Fibroblast of the aortic adventitia (primary cell): ENCODE results near the gene GPC1. TPM values are rescaled to one million over a fixed set of nuclear protein-coding genes. Genes with fewer than 3 reads are reported as not detected.

Source experiments
- DNase-seq: peaks from one replicate; pipeline ENCODE4 v3.0.0-alpha.2; 2010; ENCODE audit warnings: low read depth
- H3K4me3 ChIP-seq: 2 replicates; pipeline ENCODE4 v1.5.1; 2011; ENCODE audit warnings: low read depth, mild to moderate bottlenecking, control low read depth, low read length, moderate library complexity
- CTCF ChIP-seq: IDR thresholded peaks from 2 replicates; pipeline ENCODE4 v1.5.1; 2011; ENCODE audit warnings: mild to moderate bottlenecking, low read length, control low read depth, inconsistent platforms; ENCODE audit not compliant: insufficient read depth
- total RNA-seq: library from RNA; depleted of rRNA; stranded (reverse); fragments of >200 nt; gene quantifications from 2 replicates; pipeline ENCODE4 v1.2.3, GENCODE V29; 2012; ENCODE audit warnings: low replicate concordance

Gene GPC1
- total RNA-seq, 1 donor = 44.7 TPM

- no peak overlapping the region for H3K4me3 ChIP-seq
- DNase-seq = no peak
- TF ChIP-seq CTCF = no peak
Measured at GRCh38 chr2:240410004-240410403, 25.5 kb upstream of the GPC1 start.

- TF ChIP-seq CTCF = no peak
- no peak overlapping the region for H3K4me3 ChIP-seq
- no peak for DNase-seq
Measured at GRCh38 chr2:240410808-240411207, 24.7 kb upstream of the GPC1 start.

- DNase-seq = no peak
- H3K4me3 ChIP-seq = no peak overlapping the region
- TF ChIP-seq CTCF = no peak
Measured at GRCh38 chr2:240411261-240412160, 24.0 kb upstream of the GPC1 start.

- no peak for DNase-seq
- H3K4me3 ChIP-seq = no peak overlapping the region
- TF ChIP-seq CTCF = no peak
Measured at GRCh38 chr2:240412211-240412861, 23.1 kb upstream of the GPC1 start.

- no peak for DNase-seq
- no peak for TF ChIP-seq CTCF
Measured at GRCh38 chr2:240412975-240413812, 22.3 kb upstream of the GPC1 start.

GRCh38 chr2:240413813-240414429, 21.5 kb upstream of the GPC1 start:
- TF ChIP-seq CTCF = no peak
- no peak overlapping the region for H3K4me3 ChIP-seq
- DNase-seq = no peak

More at GRCh38 chr2:240412975-240413812, 22.3 kb upstream of the GPC1 start:
- H3K4me3 ChIP-seq = no peak overlapping the region
